ENCODE data around the gene TMPRSS15.

Gene TMPRSS15

GRCh38 chr21:18368205-18368604 is 35.4 kb downstream of the TMPRSS15 start:
- TF ChIP-seq PKNOX1 (IDR thresholded peaks at IDR 0.05), result no peak
- CTCF ChIA-PET, result no interaction called here
- POLR2A ChIA-PET, result no interaction called here
- no peak for DNase-seq (ENCODE audit: extremely low spot score)

GRCh38 chr21:18356801-18357200 is 46.8 kb downstream of the TMPRSS15 start:
- POLR2A ChIA-PET, result no interaction called here

GRCh38 chr21:18354947-18355346 is 48.6 kb downstream of the TMPRSS15 start:
- DNase-seq (ENCODE audit: extremely low spot score), result no peak
- TF ChIP-seq ELF4 (IDR thresholded peaks at IDR 0.05), result no peak
- no peak for TF ChIP-seq L3MBTL2 (conservative IDR thresholded peaks at IDR 0.05)
- no peak for TF ChIP-seq SP1 (IDR thresholded peaks at IDR 0.05)
- no peak for TF ChIP-seq CTBP1 (IDR thresholded peaks at IDR 0.05; ENCODE audit: borderline replicate concordance)
- TF ChIP-seq BHLHE40 (IDR thresholded peaks at IDR 0.05; ENCODE audit: borderline replicate concordance), result no peak
- TF ChIP-seq TARDBP (IDR thresholded peaks at IDR 0.05), result no peak
- TF ChIP-seq PKNOX1 (IDR thresholded peaks at IDR 0.05), result no peak
- TF ChIP-seq LEF1 (IDR thresholded peaks at IDR 0.05; ENCODE audit: borderline replicate concordance), result no peak
- no peak for TF ChIP-seq NFRKB (IDR thresholded peaks at IDR 0.05)
- TF ChIP-seq FOXM1 (IDR thresholded peaks at IDR 0.05; ENCODE audit: borderline replicate concordance), result no peak
- TF ChIP-seq FOXA1 (IDR thresholded peaks at IDR 0.05), result no peak
- CTCF ChIA-PET, result no interaction called here
- POLR2A ChIA-PET, result no interaction called here

More at GRCh38 chr21:18356801-18357200, 46.8 kb downstream of the TMPRSS15 start:
- CTCF ChIA-PET, result no interaction called here
- TF ChIP-seq ELF4 (IDR thresholded peaks at IDR 0.05) (no peak), PKNOX1 (IDR thresholded peaks at IDR 0.05) (no peak), LEF1 (IDR thresholded peaks at IDR 0.05; ENCODE audit: borderline replicate concordance) (no peak), BHLHE40 (IDR thresholded peaks at IDR 0.05; ENCODE audit: borderline replicate concordance) (no peak), ZNF384 (IDR thresholded peaks at IDR 0.05) (no peak), TARDBP (IDR thresholded peaks at IDR 0.05) (no peak), SP1 (IDR thresholded peaks at IDR 0.05) (no peak), L3MBTL2 (conservative IDR thresholded peaks at IDR 0.05) (no peak), ARNT (IDR thresholded peaks at IDR 0.05) (no peak), CTBP1 (IDR thresholded peaks at IDR 0.05; ENCODE audit: borderline replicate concordance) (no peak), FOXA1 (IDR thresholded peaks at IDR 0.05) (no peak), NFRKB (IDR thresholded peaks at IDR 0.05) (no peak), FOXM1 (IDR thresholded peaks at IDR 0.05; ENCODE audit: borderline replicate concordance) (no peak), SUZ12 (IDR thresholded peaks at IDR 0.05) (no peak), HDGF (IDR thresholded peaks at IDR 0.05; ENCODE audit: borderline replicate concordance) (no peak), FOXK2 (IDR thresholded peaks at IDR 0.05) (no peak)
- DNase-seq (ENCODE audit: extremely low spot score), result no peak

- no peak for TF ChIP-seq CTBP1 (IDR thresholded peaks at IDR 0.05; ENCODE audit: borderline replicate concordance)
- TF ChIP-seq NFRKB (IDR thresholded peaks at IDR 0.05), result no peak
- TF ChIP-seq LEF1 (IDR thresholded peaks at IDR 0.05; ENCODE audit: borderline replicate concordance), result no peak
- no peak for TF ChIP-seq ELF4 (IDR thresholded peaks at IDR 0.05)
- no peak for TF ChIP-seq SP1 (IDR thresholded peaks at IDR 0.05)
- TF ChIP-seq TARDBP (IDR thresholded peaks at IDR 0.05), result no peak
- CTCF ChIA-PET, result no interaction called here
- POLR2A ChIA-PET, result no interaction called here
- DNase-seq (ENCODE audit: extremely low spot score), result no peak
Observed at GRCh38 chr21:18350216-18350615, 53.4 kb downstream of the TMPRSS15 start.

GRCh38 chr21:18349468-18349867 is 54.1 kb downstream of the TMPRSS15 start:
- no peak for DNase-seq (ENCODE audit: extremely low spot score)
- ChIA-PET POLR2A (no interaction called here), CTCF (no interaction called here)
- TF ChIP-seq ELF4 (IDR thresholded peaks at IDR 0.05), result no peak
- no peak for TF ChIP-seq CTBP1 (IDR thresholded peaks at IDR 0.05; ENCODE audit: borderline replicate concordance)
- no peak for TF ChIP-seq SP1 (IDR thresholded peaks at IDR 0.05)
- no peak for TF ChIP-seq PKNOX1 (IDR thresholded peaks at IDR 0.05)
- no peak for TF ChIP-seq HDGF (IDR thresholded peaks at IDR 0.05; ENCODE audit: borderline replicate concordance)

- POLR2A ChIA-PET, result no interaction called here
- no peak for DNase-seq (ENCODE audit: extremely low spot score)
- CTCF ChIA-PET, result no interaction called here
- no peak for TF ChIP-seq LEF1 (IDR thresholded peaks at IDR 0.05; ENCODE audit: borderline replicate concordance)
Observed at GRCh38 chr21:18340387-18340942, 63.1 kb downstream of the TMPRSS15 start.

- POLR2A ChIA-PET, result no interaction called here
- no peak for TF ChIP-seq LEF1 (IDR thresholded peaks at IDR 0.05; ENCODE audit: borderline replicate concordance)
- TF ChIP-seq NFRKB (IDR thresholded peaks at IDR 0.05), result no peak
- no peak for TF ChIP-seq BHLHE40 (IDR thresholded peaks at IDR 0.05; ENCODE audit: borderline replicate concordance)
- no peak for TF ChIP-seq TARDBP (IDR thresholded peaks at IDR 0.05)
- no peak for TF ChIP-seq FOXA1 (IDR thresholded peaks at IDR 0.05)
- no peak for TF ChIP-seq ELF4 (IDR thresholded peaks at IDR 0.05)
- no peak for TF ChIP-seq SUZ12 (IDR thresholded peaks at IDR 0.05)
- TF ChIP-seq L3MBTL2 (conservative IDR thresholded peaks at IDR 0.05), result no peak
- TF ChIP-seq HDGF (IDR thresholded peaks at IDR 0.05; ENCODE audit: borderline replicate concordance), result no peak
- TF ChIP-seq SP1 (IDR thresholded peaks at IDR 0.05), result no peak
- no peak for TF ChIP-seq CTBP1 (IDR thresholded peaks at IDR 0.05; ENCODE audit: borderline replicate concordance)
- no peak for TF ChIP-seq ZNF384 (IDR thresholded peaks at IDR 0.05)
- TF ChIP-seq FOXM1 (IDR thresholded peaks at IDR 0.05; ENCODE audit: borderline replicate concordance), result no peak
- no peak for TF ChIP-seq ARNT (IDR thresholded peaks at IDR 0.05)
- TF ChIP-seq FOXK2 (IDR thresholded peaks at IDR 0.05), result no peak
- no peak for TF ChIP-seq PKNOX1 (IDR thresholded peaks at IDR 0.05)
- no peak for DNase-seq (ENCODE audit: extremely low spot score)
- CTCF ChIA-PET, result no interaction called here
Observed at GRCh38 chr21:18335651-18336236, 67.8 kb downstream of the TMPRSS15 start.

Data from HEK293T (cell line).